Progenitor cell of endocrine pancreas (in vitro differentiated cells): ENCODE measurements around the gene COL4A1. TPM values are rescaled to one million over a fixed set of nuclear protein-coding genes. Genes with fewer than 3 reads are reported as not detected.
A peak's percentile ranks its signal among the peaks of the same experiment; 100 is the strongest.

ENCODE experiments used
- DNase-seq: peaks from one replicate; pipeline ENCODE4 v3.0.0; 2021; ENCODE audit warnings: low spot score; ENCODE audit not compliant: unreplicated experiment
- H3K27ac Mint-ChIP-seq: 2 replicates; pipeline ENCODE4 v1.8.0; 2021; ENCODE audit warnings: mild to moderate bottlenecking, moderate library complexity, mixed read lengths
- H3K27me3 Mint-ChIP-seq: 2 replicates; pipeline ENCODE4 v1.8.0; 2021; ENCODE audit warnings: mixed read lengths
- H3K36me3 Mint-ChIP-seq: 2 replicates; pipeline ENCODE4 v1.8.0; 2022; ENCODE audit warnings: mixed read lengths; ENCODE audit not compliant: insufficient read depth
- H3K4me1 Mint-ChIP-seq: 2 replicates; pipeline ENCODE4 v1.8.0; 2021; ENCODE audit warnings: low read depth, mixed read lengths
- H3K4me3 Mint-ChIP-seq: 2 replicates; pipeline ENCODE4 v1.8.0; 2021; ENCODE audit warnings: low read depth, mild to moderate bottlenecking, moderate library complexity, mixed read lengths
- H3K9me3 Mint-ChIP-seq: 2 replicates; pipeline ENCODE4 v1.8.0; 2021; ENCODE audit warnings: low read depth, mixed read lengths
- CTCF ChIP-seq: fragments of 200-600 bp; sonication (generic); IDR thresholded peaks from one replicate; pipeline ENCODE4 v1.5.0; 2021; ENCODE audit warnings: antibody characterized with exemption, mild to moderate bottlenecking; ENCODE audit not compliant: unreplicated experiment
- total RNA-seq: library from RNA; stranded (reverse); gene quantifications from 2 replicates; pipeline ENCODE4 v1.2.1, GENCODE V29; 2021

COL4A1 gene
- total RNA-seq, 1 donor from 2014 or later: 81.3 TPM

GRCh38 chr13:110312339-110313031 is 5.5 kb upstream of the COL4A1 start:
- Mint-ChIP-seq H3K27ac (peak overlapping the region; percentile 62), H3K4me3 (no peak overlapping the region), H3K4me1 (peaks cover 23% of the 10 kb centered on the region), H3K36me3 (peaks cover 8% of the 10 kb centered on the region), H3K27me3 (peaks cover 6% of the 10 kb centered on the region), H3K9me3 (no peaks in the 10 kb centered on the region)
- no peak for TF ChIP-seq CTCF
- no peak for DNase-seq

- peaks cover 4% of the 10 kb centered on the region for H3K36me3 Mint-ChIP-seq
- H3K4me1 Mint-ChIP-seq: peaks cover 23% of the 10 kb centered on the region
These were observed 4.7 kb upstream of the COL4A1 start for GRCh38 chr13:110311443-110312338.

GRCh38 chr13:110310541-110311442 is 3.8 kb upstream of the COL4A1 start:
- H3K4me1 Mint-ChIP-seq: peaks cover 26% of the 10 kb centered on the region
- no peak for TF ChIP-seq CTCF
- no peaks in the 10 kb centered on the region for H3K9me3 Mint-ChIP-seq
- DNase-seq: no peak
- peaks cover 4% of the 10 kb centered on the region for H3K36me3 Mint-ChIP-seq
- H3K27ac Mint-ChIP-seq: no peak overlapping the region
- peaks cover 6% of the 10 kb centered on the region for H3K27me3 Mint-ChIP-seq
- H3K4me3 Mint-ChIP-seq: no peak overlapping the region

More at GRCh38 chr13:110311443-110312338, 4.7 kb upstream of the COL4A1 start:
- DNase-seq: no peak
- Mint-ChIP-seq H3K27ac (no peak overlapping the region), H3K27me3 (peaks cover 6% of the 10 kb centered on the region), H3K9me3 (no peaks in the 10 kb centered on the region), H3K4me3 (no peak overlapping the region)
- no peak for TF ChIP-seq CTCF

GRCh38 chr13:110309661-110310524 is 2.9 kb upstream of the COL4A1 start:
- DNase-seq: no peak
- Mint-ChIP-seq H3K9me3 (no peaks in the 10 kb centered on the region), H3K4me1 (peaks cover 35% of the 10 kb centered on the region), H3K4me3 (no peak overlapping the region), H3K27me3 (peaks cover 11% of the 10 kb centered on the region), H3K27ac (no peak overlapping the region), H3K36me3 (peaks cover 4% of the 10 kb centered on the region)
- TF ChIP-seq CTCF: no peak
